Measurements from ENCODE around the gene SDF4.

The SDF4 gene

GRCh38 chr1:1236176-1236763 lies 4.5 kb upstream of the SDF4 start:
- no peak for ATAC-seq (ENCODE audit: insufficient read depth, low read depth)
- no peak overlapping the region for H3K4me2 ChIP-seq (ENCODE audit: insufficient read depth, low read length)
- H3K79me2 ChIP-seq (ENCODE audit: insufficient read depth, low read length), result peaks cover 34% of the 10 kb centered on the region
- H3K9me3 ChIP-seq (ENCODE audit: insufficient read depth, low read length, severe bottlenecking), result no peaks in the 10 kb centered on the region
- H4K20me1 ChIP-seq (ENCODE audit: insufficient read depth, low read length), result peaks cover 44% of the 10 kb centered on the region
- no peaks in the 10 kb centered on the region for H3K27me3 ChIP-seq (ENCODE audit: insufficient read depth, low read length, poor library complexity)
- no peak overlapping the region for H2AFZ ChIP-seq (ENCODE audit: low read depth, low read length)
- TF ChIP-seq EZH2 (IDR thresholded peaks at IDR 0.05; ENCODE audit: borderline replicate concordance, low read depth, low read length, severe bottlenecking), result no peak
- TF ChIP-seq, protein P1, sequence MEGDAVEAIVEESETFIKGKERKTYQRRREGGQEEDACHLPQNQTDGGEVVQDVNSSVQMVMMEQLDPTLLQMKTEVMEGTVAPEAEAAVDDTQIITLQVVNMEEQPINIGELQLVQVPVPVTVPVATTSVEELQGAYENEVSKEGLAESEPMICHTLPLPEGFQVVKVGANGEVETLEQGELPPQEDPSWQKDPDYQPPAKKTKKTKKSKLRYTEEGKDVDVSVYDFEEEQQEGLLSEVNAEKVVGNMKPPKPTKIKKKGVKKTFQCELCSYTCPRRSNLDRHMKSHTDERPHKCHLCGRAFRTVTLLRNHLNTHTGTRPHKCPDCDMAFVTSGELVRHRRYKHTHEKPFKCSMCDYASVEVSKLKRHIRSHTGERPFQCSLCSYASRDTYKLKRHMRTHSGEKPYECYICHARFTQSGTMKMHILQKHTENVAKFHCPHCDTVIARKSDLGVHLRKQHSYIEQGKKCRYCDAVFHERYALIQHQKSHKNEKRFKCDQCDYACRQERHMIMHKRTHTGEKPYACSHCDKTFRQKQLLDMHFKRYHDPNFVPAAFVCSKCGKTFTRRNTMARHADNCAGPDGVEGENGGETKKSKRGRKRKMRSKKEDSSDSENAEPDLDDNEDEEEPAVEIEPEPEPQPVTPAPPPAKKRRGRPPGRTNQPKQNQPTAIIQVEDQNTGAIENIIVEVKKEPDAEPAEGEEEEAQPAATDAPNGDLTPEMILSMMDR (IDR thresholded peaks at IDR 0.05; ENCODE audit: borderline replicate concordance, extremely low read depth, low read length, poor library complexity, severe bottlenecking), result no peak
- no peak for DNase-seq
- H3K27ac ChIP-seq (ENCODE audit: low read length), result no peak overlapping the region
- H3K4me3 ChIP-seq (ENCODE audit: low read depth in 1 of 2, low read length in 2 of 2), result no peak overlapping the region
- H3K9ac ChIP-seq (ENCODE audit: low read depth, low read length), result no peak overlapping the region
- H3K36me3 ChIP-seq (ENCODE audit: insufficient read depth, low read length), result peaks cover 29% of the 10 kb centered on the region
- H3K4me1 ChIP-seq (ENCODE audit: insufficient read depth, low read length), result peaks cover 24% of the 10 kb centered on the region

- no peak for ATAC-seq (ENCODE audit: insufficient read depth, low read depth)
- H3K9ac ChIP-seq (ENCODE audit: low read depth, low read length), result no peak overlapping the region
- H2AFZ ChIP-seq (ENCODE audit: low read depth, low read length), result no peak overlapping the region
- peaks cover 31% of the 10 kb centered on the region for H3K36me3 ChIP-seq (ENCODE audit: insufficient read depth, low read length)
- no peak for DNase-seq
- H3K4me1 ChIP-seq (ENCODE audit: insufficient read depth, low read length), result peaks cover 31% of the 10 kb centered on the region
- no peak overlapping the region for H3K4me3 ChIP-seq (ENCODE audit: low read depth in 1 of 2, low read length in 2 of 2)
- H3K9me3 ChIP-seq (ENCODE audit: insufficient read depth, low read length, severe bottlenecking), result no peaks in the 10 kb centered on the region
- H3K27me3 ChIP-seq (ENCODE audit: insufficient read depth, low read length, poor library complexity), result no peaks in the 10 kb centered on the region
- peaks cover 44% of the 10 kb centered on the region for H4K20me1 ChIP-seq (ENCODE audit: insufficient read depth, low read length)
- H3K27ac ChIP-seq (ENCODE audit: low read length), result no peak overlapping the region
- H3K4me2 ChIP-seq (ENCODE audit: insufficient read depth, low read length), result no peak overlapping the region
- TF ChIP-seq EZH2 (IDR thresholded peaks at IDR 0.05; ENCODE audit: borderline replicate concordance, low read depth, low read length, severe bottlenecking), result no peak
- TF ChIP-seq, protein P1 (IDR thresholded peaks at IDR 0.05; ENCODE audit: borderline replicate concordance, extremely low read depth, low read length, poor library complexity, severe bottlenecking), result no peak
- peaks cover 45% of the 10 kb centered on the region for H3K79me2 ChIP-seq (ENCODE audit: insufficient read depth, low read length)
Measured at GRCh38 chr1:1235016-1235744, 3.4 kb upstream of the SDF4 start.

DNA sequence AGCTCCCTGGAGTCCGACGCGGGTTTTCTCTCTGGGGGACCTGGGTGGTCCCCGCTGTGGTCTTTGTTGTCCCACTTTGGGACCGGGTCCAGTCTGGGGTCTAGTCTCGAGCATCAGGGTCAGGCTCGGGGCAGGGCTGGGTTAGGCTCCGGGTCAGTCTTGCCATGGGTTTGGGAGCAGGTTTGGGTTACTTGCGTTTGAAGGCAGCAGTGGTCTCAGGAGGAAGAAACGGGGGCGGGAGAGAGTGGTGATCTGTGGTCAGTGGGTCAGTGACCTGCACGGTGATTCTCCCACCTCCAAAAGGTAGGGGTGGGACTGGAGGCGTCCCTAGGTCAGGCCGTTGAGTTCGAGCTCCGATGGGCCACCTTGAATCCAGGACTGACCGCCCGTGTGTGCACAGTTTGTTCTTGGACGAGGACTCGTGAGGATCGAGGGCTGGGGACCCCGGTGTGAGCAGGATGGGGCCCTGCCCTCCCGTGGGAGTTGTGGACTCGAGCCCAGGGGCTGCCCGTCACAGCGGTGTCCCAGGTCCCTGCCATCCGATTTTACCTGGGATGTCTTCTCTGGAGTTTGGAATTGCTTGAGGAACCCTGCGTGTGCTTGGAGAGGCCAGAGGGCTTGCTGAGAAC lies 2.5 kb upstream of the SDF4 start:
- H3K27ac ChIP-seq (ENCODE audit: low read length), result no peak overlapping the region
- no peaks in the 10 kb centered on the region for H3K9me3 ChIP-seq (ENCODE audit: insufficient read depth, low read length, severe bottlenecking)
- H2AFZ ChIP-seq (ENCODE audit: low read depth, low read length), result no peak overlapping the region
- H3K4me1 ChIP-seq (ENCODE audit: insufficient read depth, low read length), result peaks cover 39% of the 10 kb centered on the region
- H3K79me2 ChIP-seq (ENCODE audit: insufficient read depth, low read length), result peaks cover 54% of the 10 kb centered on the region
- H3K27me3 ChIP-seq (ENCODE audit: insufficient read depth, low read length, poor library complexity), result no peaks in the 10 kb centered on the region
- ATAC-seq (ENCODE audit: insufficient read depth, low read depth) (no peak), DNase-seq (no peak)
- H3K9ac ChIP-seq (ENCODE audit: low read depth, low read length), result peak overlapping the region; percentile 83
- H3K36me3 ChIP-seq (ENCODE audit: insufficient read depth, low read length), result peaks cover 40% of the 10 kb centered on the region
- 0 out of 4 replicates have a peak overlapping the region, but pooled peaks of 1 of the 2 experiments have one; percentile 95 for H3K4me3 ChIP-seq (ENCODE audit: low read depth in 1 of 2, low read length in 2 of 2)
- TF ChIP-seq, protein P1 (IDR thresholded peaks at IDR 0.05; ENCODE audit: borderline replicate concordance, extremely low read depth, low read length, poor library complexity, severe bottlenecking), result no peak
- TF ChIP-seq EZH2 (IDR thresholded peaks at IDR 0.05; ENCODE audit: borderline replicate concordance, low read depth, low read length, severe bottlenecking), result no peak
- H3K4me2 ChIP-seq (ENCODE audit: insufficient read depth, low read length), result peak overlapping the region; percentile 99
- H4K20me1 ChIP-seq (ENCODE audit: insufficient read depth, low read length), result peaks cover 52% of the 10 kb centered on the region

Data from DND-41 (cell line).